HG03097 (cell line): Measurements from ENCODE around the gene LSP1.
"Not testable (repeated sequence)": the region's sequence is repeated elsewhere in the genome, so short reads cannot be mapped to it uniquely, and the experiment has no call there.

Experiments used
- ATAC-seq: cut with Tn5 transposase; IDR thresholded peaks from one replicate; pipeline ENCODE4 v1.9.1; 2021; ENCODE audit not compliant: unreplicated experiment, low FRiP score

LSP1 gene

DNA sequence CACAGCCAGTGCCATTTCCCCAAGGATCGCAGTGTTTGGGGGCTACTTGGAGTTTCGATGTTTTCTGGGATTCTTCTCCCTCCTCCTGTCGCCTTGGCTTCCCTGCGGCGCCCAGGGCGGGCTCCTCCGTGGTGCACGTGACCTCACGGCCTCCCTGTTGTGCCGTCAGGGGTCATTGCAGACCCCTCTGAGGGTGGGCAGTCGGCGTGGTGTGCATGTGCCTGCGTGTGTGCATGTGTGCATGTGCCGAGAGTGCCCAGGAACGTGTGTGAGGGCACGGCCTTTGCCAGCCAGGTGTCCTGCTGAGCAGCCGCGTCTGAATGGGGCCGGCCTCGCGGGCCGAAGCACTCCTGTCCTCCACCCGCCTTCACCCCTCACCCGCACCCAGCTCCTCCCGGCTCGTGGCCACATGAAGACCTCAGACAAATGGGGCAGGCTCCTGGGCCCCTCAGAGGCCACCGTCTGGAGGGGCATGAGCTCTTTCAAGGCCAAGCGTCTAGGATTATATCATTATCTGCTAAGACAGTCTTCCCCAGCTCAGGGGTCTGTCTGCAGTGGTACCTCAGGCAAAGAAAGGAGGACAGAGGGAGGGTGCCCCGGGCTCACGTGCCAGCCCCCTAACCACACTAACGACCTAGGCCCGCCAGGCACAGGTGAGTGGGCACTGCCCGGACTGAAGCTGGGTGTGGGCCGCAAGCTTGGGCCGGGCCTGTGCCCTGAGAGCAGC is 84.9 kb downstream of the LSP1 start:
- ATAC-seq: no peak

DNA sequence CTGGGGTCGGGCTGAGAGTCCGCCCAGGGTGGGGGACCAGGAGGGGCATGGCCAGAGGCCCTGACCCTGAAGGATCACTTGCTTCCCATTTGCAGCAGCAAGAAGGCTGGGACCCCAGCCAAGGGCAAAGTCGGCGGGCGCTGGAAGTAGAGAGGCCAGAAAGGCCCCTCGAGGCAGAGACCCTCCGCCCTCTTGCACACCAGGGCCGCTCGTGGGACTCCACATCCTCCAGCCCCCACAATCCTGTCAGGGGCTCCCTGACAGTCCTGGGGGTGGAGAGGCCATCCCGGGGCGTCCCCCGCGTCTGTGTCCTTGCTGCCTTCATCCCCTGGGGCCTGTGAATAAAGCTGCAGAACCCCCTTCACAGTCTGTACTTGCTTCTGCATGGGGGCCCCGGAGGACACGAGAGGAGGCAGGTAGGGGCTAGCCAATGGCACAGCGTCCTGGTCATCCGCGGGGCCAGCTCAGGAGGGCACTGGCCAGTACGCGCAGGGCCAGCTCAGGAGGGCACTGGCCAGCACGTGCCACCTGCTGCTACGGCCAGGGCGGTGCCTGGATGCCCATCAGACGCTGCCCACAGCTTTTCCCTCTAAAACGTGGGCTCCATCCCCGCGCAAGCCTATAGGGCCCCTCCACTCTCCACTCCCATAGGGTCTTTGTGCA is 85.6 kb downstream of the LSP1 start:
- no peak for ATAC-seq

DNA sequence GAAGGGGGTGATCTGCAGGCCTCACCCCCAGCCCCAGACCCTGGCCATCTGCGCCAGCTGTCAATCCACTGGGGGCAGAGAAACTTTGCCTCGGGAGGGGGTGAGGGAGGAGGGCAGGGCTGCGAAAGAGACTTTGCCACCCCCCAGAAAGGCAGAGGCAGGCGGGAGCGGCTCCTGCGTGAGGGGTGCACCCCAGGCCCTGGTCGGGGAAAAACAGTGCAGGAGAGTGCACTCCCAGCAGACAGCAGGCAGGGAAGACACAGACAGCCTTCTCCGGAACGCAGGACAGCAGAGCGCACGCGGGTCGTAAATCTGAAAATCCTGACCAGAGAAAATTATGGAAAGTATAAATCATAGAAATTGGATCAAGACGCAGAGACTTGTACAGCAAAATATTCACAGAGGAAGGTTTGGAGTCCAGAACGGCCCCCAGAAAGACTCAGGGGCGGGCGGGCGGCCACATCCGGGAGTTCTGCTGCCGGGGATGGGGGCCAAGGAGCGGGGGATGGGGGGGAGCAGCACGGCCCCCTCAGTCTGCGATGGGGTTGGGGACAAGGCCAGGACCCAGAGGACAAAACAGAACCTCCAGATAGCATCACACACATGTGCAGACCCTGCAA is 86.2 kb downstream of the LSP1 start:
- ATAC-seq: no peak

DNA sequence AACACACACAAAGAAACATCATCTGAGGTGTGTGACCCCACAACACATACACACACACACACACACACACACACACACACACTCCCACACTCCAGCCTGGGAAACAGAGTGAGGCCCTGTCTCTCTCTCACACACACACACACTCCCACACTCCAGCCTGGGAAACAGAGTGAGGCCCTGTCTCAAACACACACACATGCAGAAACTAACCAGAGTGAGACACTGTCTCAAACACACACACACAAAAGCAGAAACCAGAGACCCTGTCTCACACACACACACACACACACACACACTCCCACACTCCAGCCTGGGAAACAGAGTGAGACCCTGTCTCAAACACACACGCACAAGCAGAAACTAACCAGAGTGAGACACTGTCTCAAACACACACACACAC is 86.9 kb downstream of the LSP1 start:
- ATAC-seq: not testable (repeated sequence)
